Spleen (tissue), 11 donors: ENCODE data around the gene HERC6. TPM values are rescaled to one million over a fixed set of nuclear protein-coding genes. Genes with fewer than 3 reads are reported as not detected.

Source experiments
- DNase-seq: peaks from one replicate; pipeline ENCODE4 v3.0.0-alpha.2; 2020
- H3K27ac ChIP-seq, 8 donors: fragments of 200-600 bp; sonication (generic) in 7 of 8; 1 replicate in 4 of 8; 2 replicates in 4 of 8; pipeline versions ENCODE4 v1.5.0 to v1.8.0; 2016 to 2021; ENCODE audit warnings: inconsistent platforms in 4 of 8, mild to moderate bottlenecking in 4 of 8, moderate library complexity in 1 of 8
- H3K27me3 ChIP-seq, 7 donors: fragments of 200-600 bp; sonication (generic) in 6 of 7; replicated peaks in 1 of 7; 1 replicate in 4 of 7; 2 replicates in 3 of 7; pipeline versions ENCODE4 v1.5.0 to v1.8.0; 2016 to 2021; ENCODE audit warnings: inconsistent platforms in 3 of 7, mild to moderate bottlenecking in 1 of 7
- H3K36me3 ChIP-seq, 6 donors: fragments of 200-600 bp; sonication (generic) in 5 of 6; 1 replicate in 4 of 6; 2 replicates in 2 of 6; pipeline versions ENCODE4 v1.5.0 to v1.8.0; 2016 to 2021; ENCODE audit warnings: inconsistent platforms in 2 of 6
- H3K4me1 ChIP-seq, 6 donors: fragments of 200-600 bp; sonication (generic) in 5 of 6; 1 replicate in 3 of 6; 2 replicates in 3 of 6; pipeline versions ENCODE4 v1.5.0 to v1.8.0; 2016 to 2021; ENCODE audit warnings: inconsistent platforms in 3 of 6
- H3K4me3 ChIP-seq, 8 donors: fragments of 200-600 bp; sonication (generic) in 7 of 8; 1 replicate in 4 of 8; 2 replicates in 4 of 8; pipeline versions ENCODE4 v1.5.0 to v1.8.0; 2016 to 2021; ENCODE audit warnings: inconsistent platforms in 4 of 8, mild to moderate bottlenecking in 4 of 8, moderate library complexity in 2 of 8
- H3K9me3 ChIP-seq, 8 donors: fragments of 200-600 bp; sonication (generic) in 7 of 8; 1 replicate in 4 of 8; 2 replicates in 4 of 8; pipeline versions ENCODE4 v1.5.0 to v1.8.0; 2016 to 2021; ENCODE audit warnings: inconsistent platforms in 4 of 8
- POLR2A ChIP-seq, 3 donors: fragments of 450-650 bp; IDR thresholded peaks; one replicate each; pipeline ENCODE4 v1.5.1; 2017; ENCODE audit warnings: antibody characterized with exemption in 3 of 3, mild to moderate bottlenecking in 1 of 3
- POLR2AphosphoS5 ChIP-seq, 3 donors: sonication (generic); formaldehyde crosslinking; IDR thresholded peaks; one replicate each; pipeline ENCODE4 v1.5.1; 2017; ENCODE audit warnings: antibody characterized with exemption in 3 of 3
- WGBS, 5 donors: extraction: QIAGEN DNeasy Blood & Tissue Kit in 3 of 5; methylation state at CpG; one replicate each; pipeline versions ENCODE4 v1.1.5 to v1.1.7; 2013 to 2018; 5-methylcytosine and 5-hydroxymethylcytosine counted together
- intact Hi-C: fragments of 100-400 bp; cut with DNase I; formaldehyde crosslinking; loops from one replicate; pipeline ENCODE4 v1.15.0; 2023; ENCODE audit warnings: low total_unique reads
- polyA plus RNA-seq, 3 donors: library from polyadenylated mRNA; stranded (reverse); fragments of 200-250 nt; gene quantifications; one replicate each; pipeline ENCODE4 v1.2.1, GENCODE V29; 2013
- total RNA-seq, 7 donors: library from RNA; depleted of rRNA in 3 of 7; stranded (reverse); fragments of >200 nt in 3 of 7; fragmentation: NEBNext Ultra II Directional in 4 of 7; extraction: Animal tissue kit (Norgen Biotek cat#: 25700) in 4 of 7; gene quantifications; one replicate each; pipeline versions ENCODE4 v1.1.0 to v1.2.1, GENCODE V29; 2016 to 2021
- TF ChIP-seq, protein P1 (sequence below), 11 experiments: fragments of 200-600 bp in 7 of 11; fragments of 450-650 bp in 4 of 11; sonication (generic) in 4 of 11; IDR thresholded peaks in 8 of 11; conservative IDR thresholded peaks in 3 of 11; 1 replicate in 7 of 11; 2 replicates in 4 of 11; pipeline versions ENCODE4 v1.4.0 to v1.8.0; 2016 to 2021; ENCODE audit warnings: antibody characterized with exemption in 11 of 11, inconsistent platforms in 4 of 11, mild to moderate bottlenecking in 1 of 11
- donor health status: healthy with polysubstance abuse.
- donor health status: DM: no; HTN: no; CAD: no; lungs with moderate emphysema.
- donor health status: DM: no; HTN: no; CAD: no.
- donor health status: Bipolar disorder and iron deficiency.
- donor health status: healthy.
- donor health status: DM: no; HTN: no; CAD: no.
- donor health status: DM: yes; HTN: yes; CAD: no.

The HERC6 gene
- total and polyA plus RNA-seq, 10 donors: 2.8 to 13.6 (median 10.8) TPM

- no peak for TF ChIP-seq POLR2A (IDR thresholded peaks at IDR 0.05)
- TF ChIP-seq, protein P1, sequence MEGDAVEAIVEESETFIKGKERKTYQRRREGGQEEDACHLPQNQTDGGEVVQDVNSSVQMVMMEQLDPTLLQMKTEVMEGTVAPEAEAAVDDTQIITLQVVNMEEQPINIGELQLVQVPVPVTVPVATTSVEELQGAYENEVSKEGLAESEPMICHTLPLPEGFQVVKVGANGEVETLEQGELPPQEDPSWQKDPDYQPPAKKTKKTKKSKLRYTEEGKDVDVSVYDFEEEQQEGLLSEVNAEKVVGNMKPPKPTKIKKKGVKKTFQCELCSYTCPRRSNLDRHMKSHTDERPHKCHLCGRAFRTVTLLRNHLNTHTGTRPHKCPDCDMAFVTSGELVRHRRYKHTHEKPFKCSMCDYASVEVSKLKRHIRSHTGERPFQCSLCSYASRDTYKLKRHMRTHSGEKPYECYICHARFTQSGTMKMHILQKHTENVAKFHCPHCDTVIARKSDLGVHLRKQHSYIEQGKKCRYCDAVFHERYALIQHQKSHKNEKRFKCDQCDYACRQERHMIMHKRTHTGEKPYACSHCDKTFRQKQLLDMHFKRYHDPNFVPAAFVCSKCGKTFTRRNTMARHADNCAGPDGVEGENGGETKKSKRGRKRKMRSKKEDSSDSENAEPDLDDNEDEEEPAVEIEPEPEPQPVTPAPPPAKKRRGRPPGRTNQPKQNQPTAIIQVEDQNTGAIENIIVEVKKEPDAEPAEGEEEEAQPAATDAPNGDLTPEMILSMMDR (IDR thresholded peaks at IDR 0.05 in 8 of 11, conservative IDR thresholded peaks at IDR 0.05 in 3 of 11): no peak
- TF ChIP-seq POLR2AphosphoS5 (IDR thresholded peaks at IDR 0.05): no peak
- H3K9me3 ChIP-seq: no peaks in the 10 kb centered on the region
- no peaks in the 10 kb centered on the region for H3K4me1 ChIP-seq
- no peaks in the 10 kb centered on the region for H3K27me3 ChIP-seq
- DNase-seq: no peak
- no peak overlapping the region for H3K4me3 ChIP-seq
- no peak overlapping the region for H3K27ac ChIP-seq
- intact Hi-C loops: no loop called here
- H3K36me3 ChIP-seq: peaks cover 0 to 93% (median 13%) of the 10 kb centered on the region in 6 donors
- 89 to 99% (median 97%) methylated on average over 2 of the region's 2 CpGs for WGBS, 5 donors
Measured at GRCh38 chr4:88409206-88409605, 30.6 kb downstream of the HERC6 start.

DNA sequence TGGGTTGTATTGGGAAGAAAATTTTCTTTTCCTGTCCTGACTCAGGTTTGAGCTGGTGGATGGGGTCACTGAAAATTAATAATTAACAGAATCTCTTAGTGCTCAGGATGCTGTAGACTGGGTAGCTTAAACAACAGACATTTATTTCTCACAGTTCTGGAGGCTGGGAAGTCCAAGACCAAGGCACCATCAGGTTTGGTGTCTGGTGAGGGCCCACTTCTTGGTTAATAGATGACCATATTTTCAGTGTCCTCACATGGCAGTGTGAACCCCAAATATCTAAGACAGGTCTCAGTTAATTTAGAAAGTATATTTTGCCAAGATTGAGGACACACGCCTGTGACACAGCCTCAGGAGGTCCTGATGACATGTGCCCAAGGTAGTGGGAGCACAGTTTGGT is 31.1 kb downstream of the HERC6 start:
- DNase-seq: no peak
- H3K27ac ChIP-seq: no peak overlapping the region
- H3K4me3 ChIP-seq: no peak overlapping the region
- no peaks in the 10 kb centered on the region for H3K4me1 ChIP-seq
- no peaks in the 10 kb centered on the region for H3K9me3 ChIP-seq
- H3K36me3 ChIP-seq: peaks cover 0 to 93% (median 13%) of the 10 kb centered on the region in 6 donors
- no peaks in the 10 kb centered on the region for H3K27me3 ChIP-seq
- intact Hi-C loops: no loop called here
- WGBS, 5 donors: 78 to 96% (median 94%) methylated on average over 1 of the region's 1 CpG
- TF ChIP-seq, protein P1 (IDR thresholded peaks at IDR 0.05 in 8 of 11, conservative IDR thresholded peaks at IDR 0.05 in 3 of 11): no peak
- TF ChIP-seq POLR2AphosphoS5 (IDR thresholded peaks at IDR 0.05) (no peak), POLR2A (IDR thresholded peaks at IDR 0.05) (no peak)

- 86 to 99% (median 89%) methylated on average over 3 of the region's 3 CpGs for WGBS, 5 donors
- intact Hi-C loops: no loop called here
- H3K4me1 ChIP-seq: no peaks in the 10 kb centered on the region
- H3K9me3 ChIP-seq: no peaks in the 10 kb centered on the region
- H3K36me3 ChIP-seq: peaks cover 0 to 89% (median 12%) of the 10 kb centered on the region in 6 donors
- no peak overlapping the region for H3K27ac ChIP-seq
- no peaks in the 10 kb centered on the region for H3K27me3 ChIP-seq
- TF ChIP-seq, protein P1 (IDR thresholded peaks at IDR 0.05 in 8 of 11, conservative IDR thresholded peaks at IDR 0.05 in 3 of 11): no peak
- TF ChIP-seq POLR2AphosphoS5 (IDR thresholded peaks at IDR 0.05): no peak
- no peak for TF ChIP-seq POLR2A (IDR thresholded peaks at IDR 0.05)
- H3K4me3 ChIP-seq: no peak overlapping the region
- DNase-seq: no peak
Measured at GRCh38 chr4:88411491-88412096, 32.9 kb downstream of the HERC6 start.

- no peak for DNase-seq
- Histone ChIP-seq H3K4me3 (no peak overlapping the region), H3K9me3 (no peaks in the 10 kb centered on the region), H3K27ac (no peak overlapping the region), H3K4me1 (no peaks in the 10 kb centered on the region), H3K36me3 (peaks cover 0 to 90% (median 20%) of the 10 kb centered on the region in 6 donors), H3K27me3 (no peaks in the 10 kb centered on the region)
- TF ChIP-seq POLR2A (IDR thresholded peaks at IDR 0.05) (no peak), POLR2AphosphoS5 (IDR thresholded peaks at IDR 0.05) (no peak)
- TF ChIP-seq, protein P1 (IDR thresholded peaks at IDR 0.05 in 8 of 11, conservative IDR thresholded peaks at IDR 0.05 in 3 of 11): no peak
- 86 to 92% (median 90%) methylated on average over 1 of the region's 1 CpG for WGBS, 5 donors
- intact Hi-C loops: no loop called here
Measured at GRCh38 chr4:88413801-88414200, 35.1 kb downstream of the HERC6 start.
